K562 treated with DMSO at 1 percent for 48 hours (cell line): ENCODE measurements around the gene NPC1. TPM values are rescaled to one million over a fixed set of nuclear protein-coding genes. Genes with fewer than 3 reads are reported as not detected.

Source experiments
- total RNA-seq: library from RNA; unstranded; fragments of 300-600 nt; gene quantifications from 2 replicates; pipeline ENCODE4 v1.2.3, GENCODE V29; 2022; ENCODE audit warnings: low replicate concordance; ENCODE audit errors: extremely low read depth

NPC1 gene
- total RNA-seq = not detected in 2 replicates

GRCh38 chr18:23586249-23587196 lies at the start of gene NPC1:
TSS of gene NPC1 (minus strand) at chr18:23586506. CDS start at chr18:23586343, 163 bp downstream.

GRCh38 chr18:23503038-23503962 lies 83.0 kb downstream of the NPC1 start, which contains the start of gene RMC1:
TSS of gene RMC1 (plus strand) at chr18:23503511. CDS start at chr18:23503619, 108 bp downstream.

Other genes with a start within 250 kb of the NPC1 start
- not detected in 2 replicates for gene RIOK3, start 133.2 kb downstream of the NPC1 start, total RNA-seq
- not detected in 2 replicates for gene RMC1, start 83.0 kb downstream of the NPC1 start, total RNA-seq
- gene ANKRD29, start 76.4 kb upstream of the NPC1 start, total RNA-seq = not detected in 2 replicates
- gene LAMA3, start 102.9 kb upstream of the NPC1 start, total RNA-seq = not detected in 2 replicates